HepG2 (cell line): ENCODE results near the gene KANK3. TPM values are rescaled to one million over a fixed set of nuclear protein-coding genes. Genes with fewer than 3 reads are reported as not detected.

Experiments
- ARNTL ChIP-seq: sonication (generic); formaldehyde crosslinking; IDR thresholded peaks from 2 replicates; pipeline ENCODE4 v1.4.0; 2020; ENCODE audit warnings: mild to moderate bottlenecking, missing genetic modification reagents
- ELF3 ChIP-seq: IDR thresholded peaks from 2 replicates; pipeline ENCODE4 v1.6.1; 2016; ENCODE audit warnings: missing genetic modification reagents, missing compliant biosample characterization
- ESRRA ChIP-seq: sonication (generic); formaldehyde crosslinking; IDR thresholded peaks from 2 replicates; pipeline ENCODE4 v1.5.1; 2020; ENCODE audit warnings: mild to moderate bottlenecking, low read depth, missing genetic modification reagents
- ETV5 ChIP-seq: IDR thresholded peaks from 2 replicates; pipeline ENCODE4 v1.6.1; 2018; ENCODE audit warnings: missing biosample characterization, missing genetic modification reagents, inconsistent platforms, borderline replicate concordance
- ETV6 ChIP-seq: sonication (generic); formaldehyde crosslinking; conservative IDR thresholded peaks from 2 replicates; pipeline ENCODE4 v1.4.0; 2020; ENCODE audit warnings: missing genetic modification reagents
- FOXK2 ChIP-seq: fragments of 450-650 bp; IDR thresholded peaks from 2 replicates; pipeline ENCODE4 v1.6.1; 2016
- GATAD1 ChIP-seq: IDR thresholded peaks from 2 replicates; pipeline ENCODE4 v1.6.1; 2016; ENCODE audit warnings: missing genetic modification reagents, missing compliant biosample characterization
- HIVEP1 ChIP-seq: sonication (generic); formaldehyde crosslinking; IDR thresholded peaks from 2 replicates; pipeline ENCODE4 v1.4.0; 2020; ENCODE audit warnings: mild to moderate bottlenecking, missing genetic modification reagents
- HNF4A ChIP-seq: sonication (generic); formaldehyde crosslinking; IDR thresholded peaks from 2 replicates; pipeline ENCODE4 v1.4.0; 2020; ENCODE audit warnings: missing genetic modification reagents
- KLF12 ChIP-seq: sonication (generic); formaldehyde crosslinking; IDR thresholded peaks from 2 replicates; pipeline ENCODE4 v1.4.0; 2020; ENCODE audit warnings: missing genetic modification reagents, borderline replicate concordance
- POLR2AphosphoS5 ChIP-seq: IDR thresholded peaks from 2 replicates; pipeline ENCODE4 v1.6.1; 2012; ENCODE audit warnings: low read depth, low read length
- SMARCC2 ChIP-seq: fragments of 450-650 bp; IDR thresholded peaks from 2 replicates; pipeline ENCODE4 v1.6.1; 2017; ENCODE audit warnings: antibody characterized with exemption, mild to moderate bottlenecking
- SP5 ChIP-seq: IDR thresholded peaks from 2 replicates; pipeline ENCODE4 v1.6.1; 2016; ENCODE audit warnings: low read depth, borderline replicate concordance
- ZNF547 ChIP-seq: sonication (generic); formaldehyde crosslinking; IDR thresholded peaks from 2 replicates; pipeline ENCODE4 v1.5.1; 2020; ENCODE audit warnings: mild to moderate bottlenecking, missing genetic modification reagents
- ZNF563 ChIP-seq: sonication (generic); formaldehyde crosslinking; IDR thresholded peaks from 2 replicates; pipeline ENCODE4 v1.8.0; 2022; ENCODE audit warnings: mild to moderate bottlenecking, moderate library complexity, missing genetic modification reagents
- ZNF724P ChIP-seq: sonication (generic); formaldehyde crosslinking; IDR thresholded peaks from 2 replicates; pipeline ENCODE4 v1.8.0; 2022; ENCODE audit warnings: missing genetic modification reagents, borderline replicate concordance
- ZNF737 ChIP-seq: sonication (generic); formaldehyde crosslinking; IDR thresholded peaks from 2 replicates; pipeline ENCODE4 v1.5.0; 2020; ENCODE audit warnings: missing genetic modification reagents, mild to moderate bottlenecking, borderline replicate concordance
- ZNF792 ChIP-seq: IDR thresholded peaks from 2 replicates; pipeline ENCODE4 v1.6.1; 2016
- ZNF83 ChIP-seq: sonication (generic); formaldehyde crosslinking; IDR thresholded peaks from 2 replicates; pipeline ENCODE4 v1.4.0; 2020; ENCODE audit warnings: missing genetic modification reagents, mild to moderate bottlenecking, borderline replicate concordance
- polyA plus RNA-seq, 8 experiments: library from polyadenylated mRNA; depleted of rRNA in 3 of 8; stranded (reverse) in 7 of 8; unstranded in 1 of 8; fragments of >200 nt; fragmentation: Illumina TruSeq in 4 of 8; extraction: Trizol in 4 of 8; gene quantifications; 2 replicates each; pipeline versions ENCODE4 v1.2.1 to v1.2.3, GENCODE V29; 2011 to 2016; ENCODE audit warnings: low read depth in 4 of 8, missing spikeins in 1 of 8, mixed read lengths in 1 of 8; ENCODE audit not compliant: insufficient read depth in 1 of 8
- total RNA-seq, 5 experiments: library from RNA; depleted of rRNA; stranded (reverse); fragments of >200 nt; fragmentation: Illumina TruSeq; extraction: Trizol; gene quantifications; 2 replicates each; pipeline ENCODE4 v1.2.3, GENCODE V29; 2016; ENCODE audit warnings: low read depth in 1 of 5
- TF ChIP-seq, protein P1 (sequence below): sonication (generic); IDR thresholded peaks from 2 replicates; pipeline ENCODE4 v1.6.1; 2016; ENCODE audit warnings: low read depth, borderline replicate concordance
- TF ChIP-seq, protein P2 (sequence below): IDR thresholded peaks from 2 replicates; pipeline ENCODE4 v1.6.1; 2018; ENCODE audit warnings: missing genetic modification reagents, mild to moderate bottlenecking, missing compliant biosample characterization
- TF ChIP-seq, protein P3 (sequence below): sonication (generic); formaldehyde crosslinking; IDR thresholded peaks from 2 replicates; pipeline ENCODE4 v1.5.0; 2020; ENCODE audit warnings: mild to moderate bottlenecking, missing genetic modification reagents, borderline replicate concordance

Gene KANK3
- total and polyA plus RNA-seq, 2 of the 13 experiments (the other 11 are each of a cell fraction or from before 2014, with no cell fraction given): 0.15 to 0.20 TPM

DNA sequence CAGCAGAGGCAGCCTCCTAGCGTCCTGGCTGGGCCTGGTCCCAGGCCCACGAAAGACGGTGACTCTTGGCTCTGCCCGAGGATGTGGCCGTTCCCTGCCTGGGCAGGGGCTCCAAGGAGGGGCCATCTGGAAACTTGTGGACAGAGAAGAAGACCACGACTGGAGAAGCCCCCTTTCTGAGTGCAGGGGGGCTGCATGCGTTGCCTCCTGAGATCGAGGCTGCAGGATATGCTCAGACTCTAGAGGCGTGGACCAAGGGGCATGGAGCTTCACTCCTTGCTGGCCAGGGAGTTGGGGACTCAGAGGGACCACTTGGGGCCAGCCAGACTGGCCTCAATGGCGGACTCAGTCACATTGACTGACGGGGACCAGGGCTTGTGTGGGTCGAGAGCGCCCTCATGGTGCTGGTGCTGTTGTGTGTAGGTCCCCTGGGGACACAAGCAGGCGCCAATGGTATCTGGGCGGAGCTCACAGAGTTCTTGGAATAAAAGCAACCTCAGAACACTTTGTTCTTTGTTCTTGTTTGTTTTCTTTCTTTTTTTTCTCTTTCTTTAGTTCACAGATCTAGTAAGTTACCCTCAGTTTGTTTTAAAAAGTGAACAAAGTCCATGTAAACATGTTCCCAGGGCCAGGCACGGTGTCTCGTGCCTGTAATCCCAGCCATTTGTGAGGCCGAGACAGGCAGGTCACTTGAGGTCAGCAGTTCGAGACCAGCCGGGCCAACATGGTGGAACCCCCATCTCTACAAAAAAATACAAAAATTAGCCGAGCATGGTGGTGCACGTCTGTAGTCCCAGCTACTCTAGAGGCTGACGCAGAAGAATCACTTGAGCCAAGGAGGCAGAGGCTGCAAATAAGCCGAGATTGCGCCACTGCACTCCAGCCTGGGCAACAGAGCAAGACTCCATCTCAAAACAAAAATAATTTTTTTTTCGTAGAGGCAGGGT lies 31.1 kb upstream of the KANK3 start (continued):
- TF ChIP-seq, protein P1, sequence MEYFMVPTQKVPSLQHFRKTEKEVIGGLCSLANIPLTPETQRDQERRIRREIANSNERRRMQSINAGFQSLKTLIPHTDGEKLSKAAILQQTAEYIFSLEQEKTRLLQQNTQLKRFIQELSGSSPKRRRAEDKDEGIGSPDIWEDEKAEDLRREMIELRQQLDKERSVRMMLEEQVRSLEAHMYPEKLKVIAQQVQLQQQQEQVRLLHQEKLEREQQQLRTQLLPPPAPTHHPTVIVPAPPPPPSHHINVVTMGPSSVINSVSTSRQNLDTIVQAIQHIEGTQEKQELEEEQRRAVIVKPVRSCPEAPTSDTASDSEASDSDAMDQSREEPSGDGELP: peak; percentile 72; the same call in 1 of the 2 replicates
- peak; percentile 42; the same call in 1 of the 2 replicates for TF ChIP-seq HIVEP1
- peak; percentile 97 for TF ChIP-seq HNF4A (CRISPR knock-in tag)
- TF ChIP-seq ARNTL: peak; percentile 92
- 0 out of 2 replicates have a peak, but pooled peaks have one; percentile 36 for TF ChIP-seq ZNF547 (CRISPR knock-in tag)
- TF ChIP-seq ELF3 (CRISPR knock-in tag): no peak
- TF ChIP-seq ZNF737 (CRISPR knock-in tag): no peak
- TF ChIP-seq FOXK2: peak; percentile 95
- TF ChIP-seq, protein P2, sequence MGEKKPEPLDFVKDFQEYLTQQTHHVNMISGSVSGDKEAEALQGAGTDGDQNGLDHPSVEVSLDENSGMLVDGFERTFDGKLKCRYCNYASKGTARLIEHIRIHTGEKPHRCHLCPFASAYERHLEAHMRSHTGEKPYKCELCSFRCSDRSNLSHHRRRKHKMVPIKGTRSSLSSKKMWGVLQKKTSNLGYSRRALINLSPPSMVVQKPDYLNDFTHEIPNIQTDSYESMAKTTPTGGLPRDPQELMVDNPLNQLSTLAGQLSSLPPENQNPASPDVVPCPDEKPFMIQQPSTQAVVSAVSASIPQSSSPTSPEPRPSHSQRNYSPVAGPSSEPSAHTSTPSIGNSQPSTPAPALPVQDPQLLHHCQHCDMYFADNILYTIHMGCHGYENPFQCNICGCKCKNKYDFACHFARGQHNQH: peak; percentile 84
- 0 out of 2 replicates have a peak, but pooled peaks have one; percentile 44 for TF ChIP-seq ZNF724P (CRISPR knock-in tag)
- no peak for TF ChIP-seq ZNF83 (CRISPR knock-in tag)
- TF ChIP-seq GATAD1 (CRISPR knock-in tag): peak; percentile 42; the same call in 1 of the 2 replicates
- no peak for TF ChIP-seq ZNF792
- peak; percentile 52; the same call in 1 of the 2 replicates for TF ChIP-seq ETV5 (CRISPR knock-in tag)
- TF ChIP-seq, protein P3, sequence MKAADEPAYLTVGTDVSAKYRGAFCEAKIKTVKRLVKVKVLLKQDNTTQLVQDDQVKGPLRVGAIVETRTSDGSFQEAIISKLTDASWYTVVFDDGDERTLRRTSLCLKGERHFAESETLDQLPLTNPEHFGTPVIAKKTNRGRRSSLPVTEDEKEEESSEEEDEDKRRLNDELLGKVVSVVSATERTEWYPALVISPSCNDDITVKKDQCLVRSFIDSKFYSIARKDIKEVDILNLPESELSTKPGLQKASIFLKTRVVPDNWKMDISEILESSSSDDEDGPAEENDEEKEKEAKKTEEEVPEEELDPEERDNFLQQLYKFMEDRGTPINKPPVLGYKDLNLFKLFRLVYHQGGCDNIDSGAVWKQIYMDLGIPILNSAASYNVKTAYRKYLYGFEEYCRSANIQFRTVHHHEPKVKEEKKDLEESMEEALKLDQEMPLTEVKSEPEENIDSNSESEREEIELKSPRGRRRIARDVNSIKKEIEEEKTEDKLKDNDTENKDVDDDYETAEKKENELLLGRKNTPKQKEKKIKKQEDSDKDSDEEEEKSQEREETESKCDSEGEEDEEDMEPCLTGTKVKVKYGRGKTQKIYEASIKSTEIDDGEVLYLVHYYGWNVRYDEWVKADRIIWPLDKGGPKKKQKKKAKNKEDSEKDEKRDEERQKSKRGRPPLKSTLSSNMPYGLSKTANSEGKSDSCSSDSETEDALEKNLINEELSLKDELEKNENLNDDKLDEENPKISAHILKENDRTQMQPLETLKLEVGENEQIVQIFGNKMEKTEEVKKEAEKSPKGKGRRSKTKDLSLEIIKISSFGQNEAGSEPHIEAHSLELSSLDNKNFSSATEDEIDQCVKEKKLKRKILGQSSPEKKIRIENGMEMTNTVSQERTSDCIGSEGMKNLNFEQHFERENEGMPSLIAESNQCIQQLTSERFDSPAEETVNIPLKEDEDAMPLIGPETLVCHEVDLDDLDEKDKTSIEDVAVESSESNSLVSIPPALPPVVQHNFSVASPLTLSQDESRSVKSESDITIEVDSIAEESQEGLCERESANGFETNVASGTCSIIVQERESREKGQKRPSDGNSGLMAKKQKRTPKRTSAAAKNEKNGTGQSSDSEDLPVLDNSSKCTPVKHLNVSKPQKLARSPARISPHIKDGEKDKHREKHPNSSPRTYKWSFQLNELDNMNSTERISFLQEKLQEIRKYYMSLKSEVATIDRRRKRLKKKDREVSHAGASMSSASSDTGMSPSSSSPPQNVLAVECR (CRISPR knock-in tag): peak; percentile 55; the same call in 1 of the 2 replicates
- no peak for TF ChIP-seq ETV6
- TF ChIP-seq SMARCC2: peak; percentile 72; the same call in 1 of the 2 replicates
- TF ChIP-seq ZNF563 (CRISPR knock-in tag): peak; percentile 23; the same call in 1 of the 2 replicates
- 0 out of 2 replicates have a peak, but pooled peaks have one; percentile 9 for TF ChIP-seq POLR2AphosphoS5
- peak; percentile 39; the same call in 1 of the 2 replicates for TF ChIP-seq KLF12
- TF ChIP-seq ESRRA: peak; percentile 75
- peak; percentile 96 for TF ChIP-seq SP5 (CRISPR knock-in tag)
